Neutrophil (primary cell): ENCODE data around the gene TMEM220.

Experiments
- H3K27ac ChIP-seq: fragments of 200-600 bp; sonication (generic); 2 replicates; pipeline ENCODE4 v1.5.1; 2016; ENCODE audit warnings: mild to moderate bottlenecking, moderate library complexity
- H3K27me3 ChIP-seq: fragments of 200-600 bp; sonication (generic); 2 replicates; pipeline ENCODE4 v1.6.0; 2016; ENCODE audit warnings: mild to moderate bottlenecking
- H3K36me3 ChIP-seq: fragments of 200-600 bp; sonication (generic); 2 replicates; pipeline ENCODE4 v1.5.1; 2017
- H3K4me1 ChIP-seq, 2 experiments: fragments of 200-600 bp in 1 of 2; sonication (generic) in 1 of 2; 1 replicate in 1 of 2; 2 replicates in 1 of 2; pipeline versions ENCODE4 v1.5.1 to v1.6.1; 2013 to 2016; ENCODE audit warnings: low read depth in 1 of 2, low read length in 1 of 2, mild to moderate bottlenecking in 1 of 2, moderate library complexity in 1 of 2; ENCODE audit not compliant: control insufficient read depth in 1 of 2, insufficient read depth in 1 of 2
- H3K4me3 ChIP-seq, 2 experiments: fragments of 200-600 bp in 1 of 2; sonication (generic) in 1 of 2; 1 replicate in 1 of 2; 2 replicates in 1 of 2; pipeline ENCODE4 v1.5.1; 2013 to 2016; ENCODE audit warnings: low read depth in 1 of 2, low read length in 1 of 2, mild to moderate bottlenecking in 1 of 2, moderate library complexity in 1 of 2
- H3K9me3 ChIP-seq: fragments of 200-600 bp; sonication (generic); 2 replicates; pipeline ENCODE4 v1.5.1; 2016
- TF ChIP-seq, protein P1 (sequence below): fragments of 200-600 bp; sonication (generic); IDR thresholded peaks from 2 replicates; pipeline ENCODE4 v1.5.1; 2016; ENCODE audit warnings: antibody characterized with exemption

Gene TMEM220

DNA sequence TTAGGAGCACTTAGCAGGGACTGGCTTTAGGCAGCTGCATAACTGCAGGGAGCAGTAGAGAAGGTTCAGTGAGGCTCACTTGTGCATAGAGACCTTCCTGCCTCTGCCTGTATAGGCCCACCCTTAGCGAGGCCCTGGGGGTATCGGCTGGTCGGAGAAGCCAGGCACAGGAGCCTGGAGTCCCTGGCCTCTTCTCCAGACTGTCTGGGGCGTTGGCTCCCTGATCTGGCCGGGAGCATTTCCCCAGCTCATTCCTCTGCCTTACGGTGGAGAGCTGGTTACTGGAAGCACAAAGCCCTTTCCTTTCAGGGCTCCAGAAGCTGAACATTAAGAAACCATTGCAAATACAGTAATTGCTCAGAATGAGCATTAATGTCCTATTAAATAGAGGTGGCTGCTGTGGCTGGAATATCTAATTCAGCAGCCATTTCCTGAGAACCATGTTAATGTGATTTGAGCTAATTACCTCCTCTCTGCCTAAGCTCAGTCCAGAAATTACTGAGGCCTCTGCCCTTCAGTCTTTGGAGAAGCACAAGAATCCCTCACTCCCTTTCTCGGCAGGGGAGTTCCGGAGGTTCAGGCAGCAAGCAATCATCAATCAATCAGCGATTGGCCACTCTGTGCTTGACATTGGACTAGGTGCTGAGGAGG, 18.8 kb upstream of the TMEM220 start:
- H3K9me3 ChIP-seq = no peaks in the 10 kb centered on the region

DNA sequence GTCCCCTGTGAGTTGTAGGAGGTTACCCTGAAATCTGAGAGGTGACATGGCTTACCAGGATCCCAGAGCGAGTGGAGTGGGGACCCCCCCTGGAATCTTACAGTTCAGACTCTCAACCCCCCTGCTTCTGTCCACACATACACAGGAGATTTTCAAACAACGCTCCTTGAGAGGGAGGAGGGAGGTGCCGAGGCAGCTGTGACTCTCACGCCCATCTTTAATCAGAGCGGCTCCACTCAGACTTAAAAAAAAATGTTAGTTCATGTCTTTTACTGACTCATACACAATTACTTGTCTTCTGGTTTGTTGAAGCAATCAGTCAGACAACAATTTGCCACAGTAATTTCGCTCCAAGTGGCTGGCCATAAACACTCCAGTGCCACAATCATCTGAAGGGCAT, 15.4 kb upstream of the TMEM220 start:
- no peaks in the 10 kb centered on the region for H3K4me1 ChIP-seq
- no peak overlapping the region for H3K27ac ChIP-seq
- no peaks in the 10 kb centered on the region for H3K36me3 ChIP-seq
- no peaks in the 10 kb centered on the region for H3K27me3 ChIP-seq
- no peaks in the 10 kb centered on the region for H3K9me3 ChIP-seq
- no peak overlapping the region for H3K4me3 ChIP-seq
- TF ChIP-seq, protein P1, sequence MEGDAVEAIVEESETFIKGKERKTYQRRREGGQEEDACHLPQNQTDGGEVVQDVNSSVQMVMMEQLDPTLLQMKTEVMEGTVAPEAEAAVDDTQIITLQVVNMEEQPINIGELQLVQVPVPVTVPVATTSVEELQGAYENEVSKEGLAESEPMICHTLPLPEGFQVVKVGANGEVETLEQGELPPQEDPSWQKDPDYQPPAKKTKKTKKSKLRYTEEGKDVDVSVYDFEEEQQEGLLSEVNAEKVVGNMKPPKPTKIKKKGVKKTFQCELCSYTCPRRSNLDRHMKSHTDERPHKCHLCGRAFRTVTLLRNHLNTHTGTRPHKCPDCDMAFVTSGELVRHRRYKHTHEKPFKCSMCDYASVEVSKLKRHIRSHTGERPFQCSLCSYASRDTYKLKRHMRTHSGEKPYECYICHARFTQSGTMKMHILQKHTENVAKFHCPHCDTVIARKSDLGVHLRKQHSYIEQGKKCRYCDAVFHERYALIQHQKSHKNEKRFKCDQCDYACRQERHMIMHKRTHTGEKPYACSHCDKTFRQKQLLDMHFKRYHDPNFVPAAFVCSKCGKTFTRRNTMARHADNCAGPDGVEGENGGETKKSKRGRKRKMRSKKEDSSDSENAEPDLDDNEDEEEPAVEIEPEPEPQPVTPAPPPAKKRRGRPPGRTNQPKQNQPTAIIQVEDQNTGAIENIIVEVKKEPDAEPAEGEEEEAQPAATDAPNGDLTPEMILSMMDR = no peak

More for the DNA sequence above, 18.8 kb upstream of the TMEM220 start:
- Histone ChIP-seq H3K4me1 (no peaks in the 10 kb centered on the region), H3K27me3 (no peaks in the 10 kb centered on the region), H3K4me3 (no peak overlapping the region), H3K36me3 (no peaks in the 10 kb centered on the region), H3K27ac (no peak overlapping the region)
- TF ChIP-seq, protein P1 = no peak

GRCh38 chr17:10744501-10745000, 14.7 kb upstream of the TMEM220 start:
- no peaks in the 10 kb centered on the region for H3K9me3 ChIP-seq
- no peaks in the 10 kb centered on the region for H3K27me3 ChIP-seq
- H3K36me3 ChIP-seq = no peaks in the 10 kb centered on the region
- no peak overlapping the region for H3K4me3 ChIP-seq
- no peak overlapping the region for H3K27ac ChIP-seq
- TF ChIP-seq, protein P1 = no peak
- no peaks in the 10 kb centered on the region for H3K4me1 ChIP-seq

DNA sequence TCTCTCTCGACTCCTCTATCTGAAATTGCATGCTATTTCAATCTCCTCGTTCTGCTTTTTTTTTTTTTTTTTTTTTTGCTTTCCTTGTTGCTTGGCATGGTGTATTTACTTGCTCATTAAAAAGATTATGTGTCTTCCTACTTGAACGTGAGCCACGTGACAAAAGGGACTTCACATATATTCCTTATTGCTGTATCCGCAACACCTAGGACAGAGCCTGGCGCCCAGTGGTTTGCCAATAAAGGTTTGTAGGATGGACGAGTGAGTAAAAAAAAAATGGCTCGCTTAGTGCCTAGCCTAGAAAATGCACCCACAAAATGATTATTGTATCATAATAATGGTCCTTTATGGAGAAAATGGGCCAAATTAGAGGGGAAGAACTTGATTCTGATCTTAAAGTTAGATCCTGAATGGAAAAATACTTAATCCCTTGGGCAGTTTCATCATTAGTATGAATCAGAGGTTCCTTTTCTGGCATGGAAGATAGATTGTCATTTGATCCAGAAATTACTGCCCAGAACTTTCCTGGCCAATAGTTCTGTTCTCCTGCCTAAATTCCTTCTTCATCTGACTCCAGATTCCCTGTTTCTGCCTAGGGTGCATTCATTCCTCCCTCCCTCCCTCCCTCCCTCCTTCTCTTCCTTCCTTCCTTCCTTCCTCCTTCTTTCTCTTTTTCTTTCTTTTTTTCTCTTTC, 13.6 kb upstream of the TMEM220 start:
- Histone ChIP-seq H3K9me3 (no peaks in the 10 kb centered on the region), H3K4me3 (no peak overlapping the region), H3K27ac (no peak overlapping the region), H3K4me1 (no peaks in the 10 kb centered on the region), H3K27me3 (no peaks in the 10 kb centered on the region), H3K36me3 (no peaks in the 10 kb centered on the region)
- TF ChIP-seq, protein P1 = no peak

DNA sequence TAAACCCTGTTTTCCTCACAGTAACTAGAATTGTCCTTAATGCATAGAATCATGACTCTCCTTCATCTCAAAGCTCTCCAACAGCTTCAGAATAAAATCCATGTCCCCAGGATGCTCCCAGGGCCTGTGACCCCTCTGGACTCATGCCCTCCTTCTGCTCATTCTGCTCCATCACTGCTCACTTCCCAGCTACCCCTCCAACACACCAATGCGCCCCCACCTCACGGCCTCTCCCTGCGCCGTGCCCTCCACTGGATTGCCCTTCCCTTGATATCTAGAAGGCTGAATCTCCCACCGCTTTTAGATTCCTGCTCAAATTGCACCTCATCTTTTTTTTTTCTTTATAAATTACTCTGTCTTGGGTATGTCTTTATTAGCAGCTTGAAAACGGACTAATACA, 12.6 kb upstream of the TMEM220 start:
- no peaks in the 10 kb centered on the region for H3K27me3 ChIP-seq
- TF ChIP-seq, protein P1 = no peak
- H3K4me1 ChIP-seq = no peaks in the 10 kb centered on the region
- H3K27ac ChIP-seq = no peak overlapping the region
- no peak overlapping the region for H3K4me3 ChIP-seq
- no peaks in the 10 kb centered on the region for H3K9me3 ChIP-seq
- no peaks in the 10 kb centered on the region for H3K36me3 ChIP-seq
